PFSK-1 (cell line): ENCODE data around the gene CLEC1B.

Experiments
- FOXP2 ChIP-seq: optimal IDR thresholded peaks from 2 replicates; pipeline ENCODE3; 2011; ENCODE audit warnings: borderline replicate concordance, control low read depth, inconsistent platforms; ENCODE audit not compliant: insufficient read depth; ENCODE audit errors: extremely low read length, extremely low read depth
- POLR2AphosphoS5 ChIP-seq: IDR thresholded peaks from 2 replicates; pipeline ENCODE4 v1.6.1; 2012; ENCODE audit warnings: low read depth, mild to moderate bottlenecking, control low read depth, low read length, moderate library complexity
- SIN3A ChIP-seq: IDR thresholded peaks from 2 replicates; pipeline ENCODE4 v1.6.1; 2012; ENCODE audit warnings: mild to moderate bottlenecking, low read length, moderate library complexity, borderline replicate concordance; ENCODE audit not compliant: insufficient read depth
- TAF1 ChIP-seq: IDR thresholded peaks from 2 replicates; pipeline ENCODE4 v1.6.1; 2012; ENCODE audit warnings: low read length, control low read depth, borderline replicate concordance; ENCODE audit not compliant: insufficient read depth
- TF ChIP-seq, protein P1 (sequence below), 2 experiments: IDR thresholded peaks; 2 replicates each; pipeline versions ENCODE4 v1.6.1 to v1.8.0; 2011 to 2012; ENCODE audit warnings: low read depth in 2 of 2, low read length in 2 of 2, control low read depth in 1 of 2, inconsistent platforms in 1 of 2, mild to moderate bottlenecking in 1 of 2, moderate library complexity in 1 of 2; ENCODE audit not compliant: insufficient read depth in 1 of 2

DNA sequence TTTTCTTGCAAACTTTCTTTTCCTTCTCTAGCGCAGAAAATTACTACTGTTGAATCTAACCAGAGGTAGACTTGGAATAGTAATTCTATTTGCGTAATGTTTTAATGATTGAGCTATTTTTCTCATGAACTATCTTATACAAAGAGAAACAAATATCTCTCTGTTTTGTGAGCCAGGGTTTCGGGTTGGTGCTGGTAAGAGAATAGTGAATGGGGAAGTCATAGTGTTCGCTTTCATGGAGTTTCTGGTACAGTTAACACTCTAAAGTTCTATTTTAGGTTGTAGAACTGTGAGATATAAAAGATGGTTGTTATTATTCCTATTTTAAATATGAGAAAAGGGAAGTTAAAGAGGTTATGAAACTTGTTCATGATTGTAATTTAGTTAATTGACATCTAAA, 6.6 kb downstream of the CLEC1B start:
- TF ChIP-seq SIN3A (no peak), TAF1 (no peak), POLR2AphosphoS5 (no peak), FOXP2 (no peak)
- TF ChIP-seq, protein P1, sequence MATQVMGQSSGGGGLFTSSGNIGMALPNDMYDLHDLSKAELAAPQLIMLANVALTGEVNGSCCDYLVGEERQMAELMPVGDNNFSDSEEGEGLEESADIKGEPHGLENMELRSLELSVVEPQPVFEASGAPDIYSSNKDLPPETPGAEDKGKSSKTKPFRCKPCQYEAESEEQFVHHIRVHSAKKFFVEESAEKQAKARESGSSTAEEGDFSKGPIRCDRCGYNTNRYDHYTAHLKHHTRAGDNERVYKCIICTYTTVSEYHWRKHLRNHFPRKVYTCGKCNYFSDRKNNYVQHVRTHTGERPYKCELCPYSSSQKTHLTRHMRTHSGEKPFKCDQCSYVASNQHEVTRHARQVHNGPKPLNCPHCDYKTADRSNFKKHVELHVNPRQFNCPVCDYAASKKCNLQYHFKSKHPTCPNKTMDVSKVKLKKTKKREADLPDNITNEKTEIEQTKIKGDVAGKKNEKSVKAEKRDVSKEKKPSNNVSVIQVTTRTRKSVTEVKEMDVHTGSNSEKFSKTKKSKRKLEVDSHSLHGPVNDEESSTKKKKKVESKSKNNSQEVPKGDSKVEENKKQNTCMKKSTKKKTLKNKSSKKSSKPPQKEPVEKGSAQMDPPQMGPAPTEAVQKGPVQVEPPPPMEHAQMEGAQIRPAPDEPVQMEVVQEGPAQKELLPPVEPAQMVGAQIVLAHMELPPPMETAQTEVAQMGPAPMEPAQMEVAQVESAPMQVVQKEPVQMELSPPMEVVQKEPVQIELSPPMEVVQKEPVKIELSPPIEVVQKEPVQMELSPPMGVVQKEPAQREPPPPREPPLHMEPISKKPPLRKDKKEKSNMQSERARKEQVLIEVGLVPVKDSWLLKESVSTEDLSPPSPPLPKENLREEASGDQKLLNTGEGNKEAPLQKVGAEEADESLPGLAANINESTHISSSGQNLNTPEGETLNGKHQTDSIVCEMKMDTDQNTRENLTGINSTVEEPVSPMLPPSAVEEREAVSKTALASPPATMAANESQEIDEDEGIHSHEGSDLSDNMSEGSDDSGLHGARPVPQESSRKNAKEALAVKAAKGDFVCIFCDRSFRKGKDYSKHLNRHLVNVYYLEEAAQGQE (IDR thresholded peaks at IDR 0.05; ENCODE audit: insufficient read depth in 1 of 2, low read depth in 2 of 2, low read length in 2 of 2), result no peak
